Loucy (cell line): ENCODE results near the gene IGSF10.

Experiments
- H2AFZ ChIP-seq: fragments of 200-600 bp; sonication (generic); 2 replicates; pipeline ENCODE4 v1.6.0; 2016; ENCODE audit warnings: antibody characterized with exemption, mild to moderate bottlenecking, low read length, moderate library complexity
- H3F3A ChIP-seq: fragments of 200-600 bp; 2 replicates; pipeline ENCODE4 v1.6.0; 2016; ENCODE audit warnings: antibody characterized with exemption, low read depth, mild to moderate bottlenecking
- H3K27me3 ChIP-seq: fragments of 200-600 bp; sonication (generic); 2 replicates; pipeline ENCODE4 v1.6.1; 2014; ENCODE audit warnings: low read length, mild to moderate bottlenecking; ENCODE audit not compliant: insufficient read depth, poor library complexity, severe bottlenecking
- H3K36me3 ChIP-seq: fragments of 200-600 bp; sonication (generic); 2 replicates; pipeline ENCODE4 v1.6.1; 2016; ENCODE audit warnings: low read length; ENCODE audit not compliant: insufficient read depth
- H3K4me1 ChIP-seq: fragments of 200-600 bp; sonication (generic); 2 replicates; pipeline ENCODE4 v1.5.1; 2014; ENCODE audit warnings: low read length, mild to moderate bottlenecking; ENCODE audit not compliant: insufficient read depth, poor library complexity, severe bottlenecking
- H3K4me2 ChIP-seq: fragments of 200-600 bp; sonication (generic); 2 replicates; pipeline ENCODE4 v1.6.0; 2014; ENCODE audit warnings: antibody characterized with exemption, low read length, low read depth, mild to moderate bottlenecking; ENCODE audit not compliant: poor library complexity, severe bottlenecking
- H3K4me3 ChIP-seq: fragments of 200-600 bp; sonication (generic); 2 replicates; pipeline ENCODE4 v1.5.1; 2014; ENCODE audit warnings: low read length, mild to moderate bottlenecking, mixed read lengths; ENCODE audit not compliant: poor library complexity, severe bottlenecking
- H3K79me2 ChIP-seq: fragments of 200-600 bp; sonication (generic); 2 replicates; pipeline ENCODE4 v1.6.1; 2014; ENCODE audit warnings: low read length; ENCODE audit not compliant: insufficient read depth
- H3K9ac ChIP-seq: fragments of 200-600 bp; sonication (generic); 2 replicates; pipeline ENCODE4 v1.6.0; 2014; ENCODE audit warnings: mild to moderate bottlenecking, low read depth, low read length, moderate library complexity; ENCODE audit not compliant: poor library complexity, severe bottlenecking
- H3K9me2 ChIP-seq: fragments of 200-600 bp; sonication (generic); replicated peaks from 2 replicates; pipeline ENCODE4 v1.6.1; 2016; ENCODE audit warnings: low read depth, low read length, mixed read lengths
- H3K9me3 ChIP-seq: fragments of 200-600 bp; sonication (generic); 2 replicates; pipeline ENCODE4 v1.6.1; 2014; ENCODE audit warnings: mild to moderate bottlenecking, antibody characterized with exemption, low read length, low read depth; ENCODE audit not compliant: insufficient read depth
- H4K20me1 ChIP-seq: fragments of 200-600 bp; sonication (generic); 2 replicates; pipeline ENCODE4 v1.6.0; 2014; ENCODE audit warnings: antibody characterized with exemption, low read length, mild to moderate bottlenecking; ENCODE audit not compliant: insufficient read depth, poor library complexity, severe bottlenecking
- EZH2phosphoT487 ChIP-seq: fragments of 200-600 bp; IDR thresholded peaks from 2 replicates; pipeline ENCODE4 v1.6.1; 2018; ENCODE audit warnings: antibody characterized with exemption, mild to moderate bottlenecking, moderate library complexity, borderline replicate concordance
- TF ChIP-seq, protein P1 (sequence below): fragments of 200-600 bp; sonication (generic); conservative IDR thresholded peaks from 2 replicates; pipeline ENCODE4 v1.5.1; 2014; ENCODE audit warnings: mild to moderate bottlenecking, antibody characterized with exemption, low read length

IGSF10 gene

DNA sequence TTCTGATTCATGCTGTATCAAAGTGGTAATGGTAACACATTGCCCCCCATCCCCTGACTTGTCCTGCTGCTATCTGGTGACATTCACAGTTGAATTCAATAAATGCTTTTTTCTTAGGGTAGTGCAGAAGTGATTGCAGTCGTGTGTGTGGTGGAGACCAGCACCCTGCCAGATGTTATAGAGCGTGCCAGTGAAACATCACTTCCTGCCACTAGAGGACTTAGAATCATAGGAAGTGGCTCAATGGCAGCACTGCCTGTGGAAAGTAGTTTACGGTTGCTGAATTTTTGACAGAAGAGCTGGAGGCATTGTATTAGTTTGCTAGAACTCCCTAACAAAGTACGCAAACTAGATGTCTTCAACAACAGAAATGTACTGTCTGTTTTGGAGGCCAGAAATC lies 38.9 kb downstream of the IGSF10 start:
- H3K36me3 ChIP-seq = peaks cover 44% of the 10 kb centered on the region; the same call in 1 of the 2 replicates
- H3K9me3 ChIP-seq = no peaks in the 10 kb centered on the region
- no peaks in the 10 kb centered on the region for H4K20me1 ChIP-seq
- H3F3A ChIP-seq = no peaks in the 10 kb centered on the region
- peaks cover 19% of the 10 kb centered on the region for H3K4me1 ChIP-seq
- H3K79me2 ChIP-seq = no peaks in the 10 kb centered on the region
- no peak overlapping the region for H3K9ac ChIP-seq
- no peak overlapping the region for H2AFZ ChIP-seq
- H3K9me2 ChIP-seq = no peaks in the 10 kb centered on the region
- TF ChIP-seq, protein P1, sequence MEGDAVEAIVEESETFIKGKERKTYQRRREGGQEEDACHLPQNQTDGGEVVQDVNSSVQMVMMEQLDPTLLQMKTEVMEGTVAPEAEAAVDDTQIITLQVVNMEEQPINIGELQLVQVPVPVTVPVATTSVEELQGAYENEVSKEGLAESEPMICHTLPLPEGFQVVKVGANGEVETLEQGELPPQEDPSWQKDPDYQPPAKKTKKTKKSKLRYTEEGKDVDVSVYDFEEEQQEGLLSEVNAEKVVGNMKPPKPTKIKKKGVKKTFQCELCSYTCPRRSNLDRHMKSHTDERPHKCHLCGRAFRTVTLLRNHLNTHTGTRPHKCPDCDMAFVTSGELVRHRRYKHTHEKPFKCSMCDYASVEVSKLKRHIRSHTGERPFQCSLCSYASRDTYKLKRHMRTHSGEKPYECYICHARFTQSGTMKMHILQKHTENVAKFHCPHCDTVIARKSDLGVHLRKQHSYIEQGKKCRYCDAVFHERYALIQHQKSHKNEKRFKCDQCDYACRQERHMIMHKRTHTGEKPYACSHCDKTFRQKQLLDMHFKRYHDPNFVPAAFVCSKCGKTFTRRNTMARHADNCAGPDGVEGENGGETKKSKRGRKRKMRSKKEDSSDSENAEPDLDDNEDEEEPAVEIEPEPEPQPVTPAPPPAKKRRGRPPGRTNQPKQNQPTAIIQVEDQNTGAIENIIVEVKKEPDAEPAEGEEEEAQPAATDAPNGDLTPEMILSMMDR = peak; percentile 50
- no peak for TF ChIP-seq EZH2phosphoT487
- no peak overlapping the region for H3K4me3 ChIP-seq
- H3K4me2 ChIP-seq = no peak overlapping the region
- no peaks in the 10 kb centered on the region for H3K27me3 ChIP-seq

DNA sequence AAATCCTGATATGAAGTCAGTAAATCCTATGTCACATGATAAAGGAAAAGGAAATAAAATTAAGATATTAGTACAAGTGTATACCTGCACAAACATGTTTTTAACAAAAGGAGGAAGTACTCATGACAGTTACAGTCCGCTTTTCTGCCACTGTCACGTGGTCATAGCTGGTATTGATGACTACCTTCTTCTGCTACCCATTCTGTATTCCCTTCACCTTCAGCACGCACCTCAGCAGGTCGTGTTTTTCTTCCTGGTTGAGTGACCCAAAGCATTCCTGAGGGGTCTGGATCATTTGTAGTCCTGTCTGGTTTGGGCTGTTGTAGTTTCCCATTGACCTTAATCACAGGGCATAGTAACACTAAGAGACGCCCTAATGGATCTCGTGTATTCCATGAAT lies 41.1 kb downstream of the IGSF10 start:
- H3K4me1 ChIP-seq = peaks cover 7% of the 10 kb centered on the region
- H3F3A ChIP-seq = no peaks in the 10 kb centered on the region

DNA sequence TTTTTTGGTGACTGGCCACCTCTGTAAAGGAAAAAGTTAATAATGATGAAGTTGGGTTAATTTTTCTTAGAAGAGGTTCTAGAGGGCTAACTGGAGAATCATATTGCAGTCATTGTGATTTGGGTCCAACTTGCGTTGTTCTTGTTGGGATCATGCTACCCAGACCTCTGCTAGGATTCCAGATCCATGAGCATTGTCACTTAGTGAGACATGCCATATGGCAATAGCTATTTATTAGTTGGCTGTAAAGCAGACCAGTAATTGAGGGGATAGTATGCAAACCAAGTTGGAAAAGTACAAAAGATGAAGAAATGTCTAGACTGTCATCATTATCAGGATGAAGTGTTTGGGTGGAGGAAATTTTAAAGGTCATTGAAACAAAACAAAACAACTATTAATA lies 45.6 kb downstream of the IGSF10 start:
- H3K9me2 ChIP-seq = no peaks in the 10 kb centered on the region
- H3K4me3 ChIP-seq = no peak overlapping the region
- H3K27me3 ChIP-seq = no peaks in the 10 kb centered on the region
- no peaks in the 10 kb centered on the region for H3K9me3 ChIP-seq
- no peaks in the 10 kb centered on the region for H3K4me1 ChIP-seq
- no peak overlapping the region for H3K9ac ChIP-seq
- no peak for TF ChIP-seq EZH2phosphoT487
- TF ChIP-seq, protein P1 = no peak
- no peak overlapping the region for H3K4me2 ChIP-seq
- H3K79me2 ChIP-seq = no peaks in the 10 kb centered on the region
- no peaks in the 10 kb centered on the region for H3F3A ChIP-seq
- peaks cover 86% of the 10 kb centered on the region for H3K36me3 ChIP-seq
- H4K20me1 ChIP-seq = no peaks in the 10 kb centered on the region
- no peak overlapping the region for H2AFZ ChIP-seq

More for the DNA sequence above, 41.1 kb downstream of the IGSF10 start:
- Histone ChIP-seq H3K79me2 (no peaks in the 10 kb centered on the region), H3K9me3 (no peaks in the 10 kb centered on the region), H3K9ac (no peak overlapping the region), H3K9me2 (no peaks in the 10 kb centered on the region), H3K4me3 (no peak overlapping the region), H3K36me3 (peaks cover 59% of the 10 kb centered on the region; the same call in 1 of the 2 replicates), H3K4me2 (no peak overlapping the region), H2AFZ (no peak overlapping the region), H4K20me1 (no peaks in the 10 kb centered on the region), H3K27me3 (no peaks in the 10 kb centered on the region)
- TF ChIP-seq, protein P1 = no peak
- TF ChIP-seq EZH2phosphoT487 = no peak
